ENCODE measurements around the gene UGGT2. TPM values are rescaled to one million over a fixed set of nuclear protein-coding genes. Genes with fewer than 3 reads are reported as not detected.
"Not testable (repeated sequence)": the region's sequence is repeated elsewhere in the genome, so short reads cannot be mapped to it uniquely, and the experiment has no call there.

UGGT2 gene
- total RNA-seq, 1 donor from 2014 or later = 39.6 TPM

- H3K4me3 ChIP-seq (ENCODE audit: low read depth, low read length) = no peak overlapping the region
- no peak for TF ChIP-seq CTCF (IDR thresholded peaks at IDR 0.05; ENCODE audit: insufficient read depth, low read length, poor library complexity, severe bottlenecking)
- no peaks in the 10 kb centered on the region for H3K27me3 ChIP-seq (ENCODE audit: control insufficient read depth, insufficient read depth, low read length)
- DNase-seq (ENCODE audit: low read depth) = no peak
- no peaks in the 10 kb centered on the region for H3K36me3 ChIP-seq (ENCODE audit: control insufficient read depth, insufficient read depth, low read length)
These were observed 12.6 kb upstream of the UGGT2 start for GRCh38 chr13:96065849-96066248.

DNA sequence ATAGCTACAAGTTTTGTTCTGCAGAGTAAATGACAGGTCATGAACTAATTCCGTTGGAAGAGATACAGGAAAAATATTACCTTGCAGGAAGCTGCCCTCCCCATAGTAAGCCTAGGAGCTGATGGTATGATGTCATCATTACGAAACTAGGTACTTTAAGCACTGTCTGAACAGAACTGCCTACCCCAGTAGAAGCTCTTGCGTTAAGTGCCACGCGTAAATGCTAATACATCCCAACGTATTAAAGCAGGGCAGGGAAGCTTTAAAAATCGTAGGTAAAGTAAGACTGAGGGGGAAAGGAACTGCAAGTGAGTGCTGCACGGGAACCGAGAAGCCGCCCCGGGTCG is 572 bp downstream of the UGGT2 start:
- TF ChIP-seq CTCF (IDR thresholded peaks at IDR 0.05; ENCODE audit: insufficient read depth, low read length, poor library complexity, severe bottlenecking) = no peak
- Histone ChIP-seq H3K36me3 (ENCODE audit: control insufficient read depth, insufficient read depth, low read length) (no peaks in the 10 kb centered on the region), H3K27me3 (ENCODE audit: control insufficient read depth, insufficient read depth, low read length) (no peaks in the 10 kb centered on the region), H3K4me3 (ENCODE audit: low read depth, low read length) (peak overlapping the region; percentile 100)
- peak; percentile 19 for DNase-seq (ENCODE audit: low read depth)

DNA sequence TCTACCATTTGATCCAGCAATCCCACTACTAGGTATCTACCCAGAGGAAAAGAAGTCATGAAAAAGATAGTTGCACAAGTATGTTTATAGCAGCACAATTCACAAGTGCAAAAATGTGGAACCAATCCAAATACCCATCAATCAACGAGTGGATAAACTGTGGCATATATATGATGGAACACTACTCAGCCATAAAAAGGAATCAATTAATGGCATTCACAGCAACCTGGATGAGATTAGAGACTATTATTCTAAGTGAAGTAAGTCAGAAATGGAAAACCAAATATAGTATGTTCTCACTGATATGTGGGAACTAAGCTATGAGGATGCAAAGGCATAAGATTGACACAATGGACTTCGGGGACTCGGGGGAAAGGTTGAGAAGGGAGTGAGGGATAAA is 1.3 kb downstream of the UGGT2 start:
- DNase-seq (ENCODE audit: low read depth); H3K36me3 ChIP-seq (ENCODE audit: control insufficient read depth, insufficient read depth, low read length); H3K4me3 ChIP-seq (ENCODE audit: low read depth, low read length); H3K27me3 ChIP-seq (ENCODE audit: control insufficient read depth, insufficient read depth, low read length): not testable (repeated sequence)

- not testable (repeated sequence) for DNase-seq (ENCODE audit: low read depth); H3K4me3 ChIP-seq (ENCODE audit: low read depth, low read length); H3K27me3 ChIP-seq (ENCODE audit: control insufficient read depth, insufficient read depth, low read length); H3K36me3 ChIP-seq (ENCODE audit: control insufficient read depth, insufficient read depth, low read length)
These were observed 1.7 kb downstream of the UGGT2 start for GRCh38 chr13:96051491-96051890.

DNA sequence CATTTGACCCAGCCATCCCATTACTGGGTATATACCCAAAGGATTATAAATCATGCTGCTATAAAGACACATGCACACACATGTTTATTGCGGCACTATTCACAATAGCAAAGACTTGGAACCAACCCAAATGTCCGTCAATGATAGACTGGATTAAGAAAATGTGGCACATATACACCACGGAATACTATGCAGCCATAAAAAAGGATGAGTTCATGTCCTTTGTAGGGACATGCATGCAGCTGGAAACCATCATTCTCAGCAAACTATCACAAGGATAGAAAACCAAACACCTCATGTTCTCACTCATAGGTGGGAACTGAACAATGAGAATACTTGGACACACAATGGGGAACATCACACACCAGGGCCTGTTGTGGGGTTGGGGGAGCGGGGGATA is 2.2 kb downstream of the UGGT2 start:
- not testable (repeated sequence) for H3K27me3 ChIP-seq (ENCODE audit: control insufficient read depth, insufficient read depth, low read length); H3K4me3 ChIP-seq (ENCODE audit: low read depth, low read length); H3K36me3 ChIP-seq (ENCODE audit: control insufficient read depth, insufficient read depth, low read length); DNase-seq (ENCODE audit: low read depth)

DNA sequence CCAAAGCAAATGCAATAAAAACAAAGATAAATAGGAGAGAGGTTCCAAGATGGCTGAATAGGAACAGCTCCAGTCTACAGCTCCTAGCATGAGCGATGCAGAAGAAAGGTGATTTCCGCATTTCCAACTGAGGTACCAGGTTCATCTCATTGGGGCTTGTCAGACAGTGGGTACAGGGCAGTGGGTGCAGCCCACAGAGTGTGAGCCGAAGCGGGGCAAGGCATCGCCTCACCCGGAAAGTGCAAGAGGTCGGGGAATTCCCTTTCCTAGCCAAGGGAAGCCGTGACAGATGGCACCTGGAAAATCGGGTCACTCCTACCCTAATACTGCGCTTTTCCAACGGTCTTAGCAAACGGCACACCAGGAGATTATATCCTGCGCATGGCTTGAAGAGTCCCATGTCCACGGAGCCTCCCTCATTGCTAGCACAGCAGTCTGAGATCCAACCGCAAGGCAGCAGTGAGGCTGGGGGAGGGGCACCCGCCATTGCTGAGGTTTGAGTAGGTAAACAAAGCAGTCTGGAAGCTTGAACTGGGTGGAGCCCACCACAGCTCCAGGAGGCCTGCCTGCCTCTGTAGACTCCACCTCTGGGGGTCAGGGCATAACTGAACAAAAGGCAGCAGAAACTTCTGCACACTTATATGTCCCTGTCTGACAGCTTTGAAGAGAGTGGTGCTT is 6.6 kb downstream of the UGGT2 start:
- DNase-seq (ENCODE audit: low read depth); H3K27me3 ChIP-seq (ENCODE audit: control insufficient read depth, insufficient read depth, low read length); H3K4me3 ChIP-seq (ENCODE audit: low read depth, low read length); H3K36me3 ChIP-seq (ENCODE audit: control insufficient read depth, insufficient read depth, low read length): not testable (repeated sequence)

DNA sequence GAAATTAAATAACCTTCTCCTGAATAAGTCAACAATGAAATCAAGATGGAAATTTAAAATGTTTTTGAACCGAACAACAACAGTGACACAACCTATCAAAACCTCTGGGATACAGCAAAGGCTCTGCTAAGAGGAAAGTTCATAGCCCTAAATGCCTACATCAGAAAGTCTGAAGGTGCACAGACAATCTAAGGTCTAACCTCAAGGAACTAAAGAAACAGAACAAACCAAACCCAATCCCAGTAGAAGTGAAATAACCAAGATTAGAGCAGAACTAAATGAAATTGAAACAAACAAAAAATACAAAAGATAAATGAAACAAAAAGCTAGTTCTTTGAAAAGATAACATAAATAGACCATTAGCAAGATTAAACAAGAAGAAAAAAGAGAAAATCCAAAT is 9.0 kb downstream of the UGGT2 start:
- no peak for DNase-seq (ENCODE audit: low read depth)
- H3K27me3 ChIP-seq (ENCODE audit: control insufficient read depth, insufficient read depth, low read length) = no peaks in the 10 kb centered on the region
- no peak for TF ChIP-seq CTCF (IDR thresholded peaks at IDR 0.05; ENCODE audit: insufficient read depth, low read length, poor library complexity, severe bottlenecking)
- H3K36me3 ChIP-seq (ENCODE audit: control insufficient read depth, insufficient read depth, low read length) = no peaks in the 10 kb centered on the region
- H3K4me3 ChIP-seq (ENCODE audit: low read depth, low read length) = no peak overlapping the region

GRCh38 chr13:96041326-96042110 is 11.7 kb downstream of the UGGT2 start:
- no peak for TF ChIP-seq CTCF (IDR thresholded peaks at IDR 0.05; ENCODE audit: insufficient read depth, low read length, poor library complexity, severe bottlenecking)
- no peak overlapping the region for H3K4me3 ChIP-seq (ENCODE audit: low read depth, low read length)
- H3K27me3 ChIP-seq (ENCODE audit: control insufficient read depth, insufficient read depth, low read length) = no peaks in the 10 kb centered on the region
- no peak for DNase-seq (ENCODE audit: low read depth)
- no peaks in the 10 kb centered on the region for H3K36me3 ChIP-seq (ENCODE audit: control insufficient read depth, insufficient read depth, low read length)
